GM18505 (cell line): ENCODE results near the gene PON3.

Experiments used
- ATAC-seq: cut with Tn5 transposase; IDR thresholded peaks from one replicate; pipeline ENCODE4 v1.9.1; 2021; ENCODE audit not compliant: unreplicated experiment
- POLR2A ChIP-seq: IDR thresholded peaks from 4 replicates; pipeline ENCODE4 v1.6.1; 2011; ENCODE audit warnings: borderline replicate concordance; ENCODE audit not compliant: insufficient read depth, insufficient read length; ENCODE audit errors: extremely low read depth

PON3 gene

DNA sequence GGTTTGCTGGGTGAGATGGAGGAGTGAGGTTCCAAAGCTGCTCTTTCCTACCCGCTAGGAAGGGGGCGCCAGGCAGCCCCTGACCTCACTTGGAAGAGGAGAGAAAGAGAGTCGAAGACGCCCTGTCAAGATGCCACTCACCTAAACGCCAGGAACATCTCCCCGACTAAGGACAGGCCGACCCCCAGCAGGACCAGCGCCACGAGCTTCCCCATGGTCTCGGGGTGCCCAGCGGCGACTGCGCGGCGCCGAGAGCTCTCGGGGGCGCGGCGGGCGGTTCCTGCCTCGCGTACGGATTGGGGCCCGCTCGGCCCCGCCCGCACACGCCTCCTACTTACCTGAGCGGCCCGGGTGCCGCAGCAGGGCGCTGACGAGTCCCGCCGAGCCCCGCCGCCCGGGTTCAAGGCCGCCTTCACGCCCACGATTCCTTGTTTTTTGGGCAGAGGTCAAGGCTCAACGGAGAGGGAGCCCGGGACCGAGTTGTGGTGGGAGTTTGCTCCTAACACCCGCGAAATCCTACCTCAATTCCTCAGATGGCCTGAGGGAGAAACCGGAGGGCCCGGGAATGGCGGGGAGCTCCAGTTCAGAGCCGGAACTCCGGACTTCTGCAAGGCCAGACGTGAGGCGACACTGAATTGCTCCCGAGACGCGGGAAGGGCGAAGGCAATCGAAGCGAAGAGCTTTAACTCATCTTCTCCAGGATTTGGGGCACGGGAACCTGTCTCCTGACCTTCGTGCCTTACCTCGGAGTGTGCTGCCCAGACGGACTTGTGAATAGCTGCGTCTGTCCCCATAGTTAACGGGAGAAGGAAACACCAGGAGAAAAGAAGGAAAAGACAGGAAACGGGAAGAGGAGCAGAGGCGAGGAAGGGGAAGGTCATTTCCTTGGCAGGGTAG, at the start of gene PON3:
TSS of gene PON3 (minus strand) at position 240 of the 897 bp plus-strand sequence. CDS start at position 215, 25 bp downstream.
- TF ChIP-seq POLR2A, result no peak
- peak; percentile 56 for ATAC-seq

DNA sequence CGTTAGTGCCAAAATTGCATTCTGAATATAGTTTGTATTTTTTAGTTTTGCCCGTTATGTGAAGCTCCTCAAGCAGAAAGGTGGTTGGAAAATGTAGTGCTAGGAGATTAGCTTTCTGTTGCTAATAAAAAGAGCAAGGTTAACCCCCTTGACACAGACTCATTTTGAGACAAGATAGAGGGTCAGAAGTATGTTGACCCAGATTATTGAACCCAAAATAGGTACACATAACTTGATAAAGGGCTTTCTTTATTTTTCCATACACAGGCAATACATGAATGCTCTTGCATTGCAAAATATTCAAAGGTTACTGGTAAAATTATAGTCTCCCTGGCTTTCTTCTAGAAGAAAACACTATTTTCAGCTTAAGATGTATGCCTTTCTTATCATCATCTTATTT, 48.6 kb upstream of the PON3 start:
- no peak for ATAC-seq
- TF ChIP-seq POLR2A, result no peak

DNA sequence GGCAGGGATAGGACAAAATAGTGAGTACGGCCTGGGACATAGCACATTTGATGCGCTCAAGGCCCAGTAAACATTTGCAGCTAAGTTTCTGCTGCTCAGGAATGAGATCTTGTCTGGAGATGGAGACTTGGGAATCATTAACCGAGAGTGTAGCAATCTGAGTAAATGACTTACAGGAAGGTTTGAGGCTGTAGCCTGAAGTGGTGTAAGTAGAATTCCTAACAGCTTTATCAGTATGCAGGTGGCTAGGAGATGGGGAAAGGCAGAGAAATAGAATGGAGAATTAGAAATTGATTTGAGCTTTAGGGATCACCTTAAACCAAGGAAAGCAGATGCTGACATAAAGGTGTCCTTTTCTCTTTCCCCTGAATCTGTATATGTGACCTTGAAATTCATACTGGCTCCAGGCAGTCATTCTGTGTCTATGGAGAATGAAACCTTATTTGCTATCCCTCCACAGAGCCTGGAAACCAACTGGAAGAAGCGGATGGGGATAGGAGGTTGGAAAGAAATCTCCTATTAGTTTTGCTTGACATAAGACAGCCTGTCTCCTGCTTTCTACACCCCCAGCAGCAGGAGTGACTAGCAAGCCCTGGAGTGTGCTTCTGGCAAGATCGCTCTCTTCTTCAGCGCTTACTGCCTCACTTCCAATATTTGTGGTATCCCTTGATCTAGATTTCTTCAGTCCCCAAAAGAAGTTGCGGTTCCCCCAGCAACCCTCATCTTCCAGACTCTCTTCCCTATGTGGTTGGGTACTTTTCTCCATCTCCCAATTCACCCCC, 45.1 kb upstream of the PON3 start:
- no peak for TF ChIP-seq POLR2A
- no peak for ATAC-seq

DNA sequence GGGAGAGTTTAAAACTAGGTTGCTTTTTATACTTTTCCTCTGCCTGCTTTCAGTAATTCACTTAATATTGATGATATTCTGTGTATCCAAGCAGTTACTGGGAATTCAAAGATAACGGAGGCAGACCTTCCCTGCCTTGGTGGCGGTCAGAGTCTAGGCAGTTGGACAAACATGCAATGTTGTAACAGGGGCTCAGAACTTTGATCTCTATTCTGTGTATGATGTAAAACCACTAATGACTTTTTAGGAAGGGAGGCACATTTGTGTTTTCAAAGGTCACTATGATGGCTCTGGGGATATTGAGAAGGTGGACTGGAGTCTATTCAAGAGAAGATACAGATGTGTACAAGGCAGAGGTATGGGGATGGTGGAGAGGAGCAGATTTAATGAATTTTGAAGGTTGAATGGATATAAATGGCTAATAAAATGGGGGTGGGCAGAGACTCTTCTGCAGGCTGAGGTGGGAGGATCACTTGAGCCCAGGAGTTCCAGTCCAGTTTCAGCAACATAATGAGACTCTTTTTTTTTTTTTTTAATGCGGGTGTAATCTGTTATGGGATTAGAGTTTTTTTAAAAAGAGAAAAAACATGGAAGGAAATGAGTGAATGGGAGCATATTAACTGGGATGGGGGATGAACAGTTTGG, 44.3 kb upstream of the PON3 start:
- TF ChIP-seq POLR2A, result no peak
- no peak for ATAC-seq

DNA sequence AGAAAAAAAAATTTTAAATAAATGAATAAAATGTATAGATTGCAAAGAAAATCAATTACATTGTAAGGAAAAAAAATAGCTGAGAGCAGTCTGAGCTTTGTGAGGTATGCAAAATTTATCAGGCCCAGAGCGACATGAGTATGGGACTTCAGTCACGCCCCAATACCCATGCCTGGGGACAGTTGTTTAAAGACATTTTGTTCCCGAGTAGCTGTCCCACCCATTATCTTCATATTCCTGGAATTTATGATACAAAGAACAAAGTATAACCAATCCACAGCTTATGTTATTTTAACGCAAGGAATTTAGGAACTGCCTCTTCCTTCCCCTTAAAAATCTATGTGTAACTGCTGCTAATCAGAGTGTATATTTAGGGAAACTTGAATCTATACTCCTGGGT, 40.2 kb upstream of the PON3 start:
- ATAC-seq, result no peak

DNA sequence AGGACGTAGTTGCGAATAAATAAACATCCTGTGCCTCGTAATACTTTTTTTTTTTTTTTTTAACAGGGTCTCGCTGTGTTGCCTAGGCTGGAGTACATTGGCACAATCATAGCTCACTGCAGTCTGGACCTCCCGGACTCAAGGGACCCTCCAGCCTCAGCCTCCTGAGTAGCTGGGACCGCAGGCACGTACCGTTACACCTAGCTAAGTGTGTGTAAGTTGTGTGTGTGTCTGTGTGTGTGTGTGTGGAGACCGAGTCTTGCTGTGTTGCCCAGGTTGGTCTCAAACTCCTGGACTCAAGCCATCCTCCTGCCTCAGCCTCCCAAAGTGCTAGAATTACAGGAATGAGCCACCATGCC, 39.2 kb upstream of the PON3 start:
- ATAC-seq, result no peak
- no peak for TF ChIP-seq POLR2A

More for the DNA sequence above, 40.2 kb upstream of the PON3 start:
- no peak for TF ChIP-seq POLR2A

DNA sequence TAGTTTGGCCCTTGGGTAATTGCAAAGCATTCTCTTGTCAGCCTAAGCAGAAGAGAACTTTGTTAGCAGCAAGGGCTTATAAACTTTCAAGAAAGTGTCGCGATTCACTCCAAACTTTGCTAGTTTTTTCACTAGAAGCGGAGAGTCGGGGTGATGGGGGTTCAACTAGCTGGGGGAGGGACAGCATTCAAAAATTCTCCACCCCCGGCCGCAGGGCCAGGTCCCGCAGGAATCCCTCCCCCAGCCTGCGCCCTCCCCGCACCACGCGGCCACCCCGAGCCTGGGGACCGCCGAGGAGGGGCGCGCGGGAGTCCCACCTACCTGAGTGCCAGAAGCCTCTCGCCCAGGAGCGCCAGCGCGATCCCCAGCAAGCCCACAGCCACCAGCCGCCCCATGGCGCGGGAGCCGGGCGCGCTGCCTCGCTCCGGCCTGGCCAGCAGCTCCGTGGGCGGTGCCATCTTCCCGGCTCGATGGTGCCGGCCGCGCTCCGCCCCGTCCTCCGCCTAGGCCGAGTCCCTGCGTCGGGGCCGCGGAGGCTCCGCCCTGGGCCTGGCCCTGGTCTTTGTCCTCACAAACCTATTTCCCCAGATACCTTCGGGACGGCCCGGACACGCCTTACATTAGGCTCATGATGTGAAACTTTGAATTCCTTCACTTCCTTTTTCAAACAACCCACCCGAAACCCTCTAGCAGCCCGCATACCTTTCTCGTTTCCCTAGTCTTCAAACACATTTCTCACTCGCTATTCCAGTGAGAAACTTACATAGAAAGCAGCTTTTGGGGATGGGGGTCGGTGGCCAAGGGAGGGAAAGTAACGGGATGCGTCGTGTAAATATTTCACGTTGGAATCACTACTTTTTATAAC, 38.6 kb upstream of the PON3 start, which contains the start of gene PON2:
TSS of gene PON2 (minus strand) at position 472 of the 865 bp plus-strand sequence. CDS start at position 395, 77 bp downstream.
- peak; percentile 97 for ATAC-seq
- peak; percentile 18 for TF ChIP-seq POLR2A

DNA sequence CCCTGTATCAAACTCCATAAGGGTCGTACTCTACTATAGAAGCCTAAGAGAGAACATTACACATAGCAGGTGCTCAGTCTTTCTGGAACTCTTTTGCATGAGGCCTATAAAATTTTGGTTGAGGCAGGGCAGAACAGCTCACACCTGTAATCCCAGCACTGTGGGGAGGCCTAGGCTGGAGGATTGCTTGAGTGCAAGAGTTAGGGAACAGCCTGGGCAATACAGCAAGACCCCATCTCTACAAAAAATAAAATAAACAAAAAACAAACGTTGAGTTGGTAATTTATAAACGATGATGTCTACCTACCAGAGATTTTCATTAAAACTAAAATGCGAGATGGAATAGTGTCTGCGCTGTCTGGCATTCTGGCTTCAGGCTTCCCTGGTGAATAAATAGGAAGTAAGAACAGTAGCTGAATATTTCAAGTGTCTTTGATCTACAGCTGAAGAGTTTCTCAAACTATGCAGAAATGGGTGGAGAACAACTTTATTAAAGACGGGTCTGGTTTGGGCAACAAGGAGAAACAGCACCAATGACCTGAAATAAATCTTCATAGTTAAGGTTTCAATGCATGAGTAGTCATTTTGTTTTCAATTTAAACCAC, 37.9 kb upstream of the PON3 start:
- peak; percentile 1 for ATAC-seq

DNA sequence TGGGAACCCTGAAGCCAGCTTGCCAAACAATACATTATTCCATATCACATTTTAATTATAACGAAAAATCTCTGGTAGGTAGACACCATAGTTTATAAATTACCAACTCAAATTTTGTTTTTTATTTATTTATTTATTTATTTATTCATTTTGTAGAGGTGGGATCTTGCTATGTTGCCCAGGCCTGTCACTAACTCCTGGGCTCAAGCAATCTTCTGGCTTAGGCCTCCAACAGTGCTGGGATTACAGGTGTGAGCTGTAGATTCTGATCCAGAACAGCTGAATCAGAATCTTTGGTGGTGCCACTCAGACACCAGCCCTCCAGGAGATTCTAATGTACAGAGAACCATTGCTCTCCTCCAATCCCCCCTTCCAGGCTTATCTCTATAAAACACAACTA, 37.0 kb upstream of the PON3 start:
- TF ChIP-seq POLR2A, result no peak
- no peak for ATAC-seq

More for the DNA sequence above, 37.9 kb upstream of the PON3 start:
- TF ChIP-seq POLR2A, result no peak

DNA sequence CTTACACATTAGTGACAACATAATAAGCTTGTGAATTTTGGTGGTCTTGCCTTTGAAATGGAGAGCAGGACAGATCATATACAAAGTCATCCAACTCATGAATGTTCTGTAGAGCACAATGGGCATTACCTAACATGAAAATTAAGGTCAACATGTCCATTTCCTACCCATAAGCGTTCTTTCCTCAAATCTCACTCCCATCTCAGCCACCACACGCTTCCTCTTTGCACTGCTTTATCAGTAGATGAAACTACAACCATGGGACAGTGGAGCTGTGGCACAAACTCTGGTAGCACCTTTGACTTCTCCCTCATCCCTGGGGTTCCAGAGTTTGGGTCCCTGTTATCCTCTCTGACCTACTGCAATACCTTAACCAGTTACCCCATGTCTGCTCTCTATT, 36.4 kb upstream of the PON3 start:
- TF ChIP-seq POLR2A, result no peak
- no peak for ATAC-seq

DNA sequence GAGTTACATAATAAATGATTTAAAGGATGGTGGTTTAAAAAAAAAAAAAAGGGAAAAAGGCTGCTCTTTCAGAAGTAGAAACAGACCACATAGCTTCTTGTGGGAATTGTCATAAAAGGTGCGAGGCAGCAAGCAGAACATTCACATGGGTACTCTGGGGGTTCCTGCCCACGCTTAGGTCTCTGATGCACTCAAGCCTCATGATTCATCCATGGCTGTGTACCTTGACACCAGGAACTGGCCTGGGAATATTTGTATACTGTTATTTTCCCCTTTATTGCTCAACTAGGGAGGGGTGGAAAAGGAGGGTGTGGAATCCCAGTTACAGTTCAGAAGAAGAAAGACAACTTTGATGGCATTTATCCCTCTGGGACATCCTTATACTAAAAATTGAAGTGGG, 34.7 kb upstream of the PON3 start:
- no peak for ATAC-seq
- TF ChIP-seq POLR2A, result no peak
